Measurements from ENCODE around the gene SPRR2E.
"Not testable (repeated sequence)": the region's sequence is repeated elsewhere in the genome, so short reads cannot be mapped to it uniquely, and the experiment has no call there.

The SPRR2E gene

DNA sequence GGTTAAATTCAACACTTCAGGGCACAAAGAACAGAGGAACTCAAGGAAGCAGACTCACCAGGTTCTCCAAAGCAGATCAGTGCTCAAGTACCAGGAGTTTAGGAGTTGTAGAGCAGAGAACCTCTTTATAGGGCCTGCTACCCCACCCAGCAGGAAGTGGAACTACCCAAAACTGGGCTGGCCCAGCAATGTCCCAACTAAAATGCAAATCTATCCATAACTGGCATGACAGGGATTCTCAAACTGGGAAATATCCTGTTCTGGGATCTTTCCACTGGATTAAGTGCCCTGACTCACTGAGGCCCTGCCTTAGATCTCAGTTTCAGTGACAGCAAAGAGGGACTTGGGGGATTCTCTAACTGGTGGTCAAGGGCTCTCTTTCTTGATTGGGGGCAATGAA lies at the start of gene SPRR2E:
Gene SPRR2E (minus strand): TSS at position 101 of the 400 bp plus-strand sequence. CDS start 775 bp downstream, outside the sequence.
- H3K4me1 Mint-ChIP-seq, result no peaks in the 10 kb centered on the region
- peaks cover 17% of the 10 kb centered on the region for H3K27me3 Mint-ChIP-seq
- no peak within 1 kb of the TSS for H3K27ac Mint-ChIP-seq
- H3K4me3 Mint-ChIP-seq, result no peak within 1 kb of the TSS
- no peaks in the 10 kb centered on the region for H3K36me3 Mint-ChIP-seq
- H3K9me3 Mint-ChIP-seq, result no peaks in the 10 kb centered on the region

DNA sequence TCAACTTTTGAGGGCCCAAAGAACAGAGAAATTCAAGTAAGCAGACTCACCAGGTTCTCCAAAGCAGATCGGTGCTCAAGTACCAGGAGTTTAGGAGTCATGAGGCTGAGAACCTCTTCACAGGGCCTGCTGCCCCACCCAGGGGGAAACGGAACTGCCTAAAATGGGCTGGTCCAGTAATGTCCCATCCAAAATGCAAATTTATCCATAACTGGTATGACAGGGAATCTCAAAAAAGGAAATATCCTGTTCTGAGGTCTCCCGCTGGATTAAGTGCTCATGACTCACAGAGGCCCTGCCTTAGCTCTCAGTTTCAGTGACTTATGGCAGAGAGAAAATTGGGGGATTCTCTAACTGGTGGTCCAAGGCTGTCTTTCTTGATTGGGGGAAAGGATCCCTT lies 47.1 kb upstream of the SPRR2E start:
- Mint-ChIP-seq H3K4me1 (no peaks in the 10 kb centered on the region), H3K27me3 (peaks cover 20% of the 10 kb centered on the region), H3K36me3 (no peaks in the 10 kb centered on the region), H3K27ac (no peak overlapping the region), H3K4me3 (no peak overlapping the region), H3K9me3 (no peaks in the 10 kb centered on the region)

DNA sequence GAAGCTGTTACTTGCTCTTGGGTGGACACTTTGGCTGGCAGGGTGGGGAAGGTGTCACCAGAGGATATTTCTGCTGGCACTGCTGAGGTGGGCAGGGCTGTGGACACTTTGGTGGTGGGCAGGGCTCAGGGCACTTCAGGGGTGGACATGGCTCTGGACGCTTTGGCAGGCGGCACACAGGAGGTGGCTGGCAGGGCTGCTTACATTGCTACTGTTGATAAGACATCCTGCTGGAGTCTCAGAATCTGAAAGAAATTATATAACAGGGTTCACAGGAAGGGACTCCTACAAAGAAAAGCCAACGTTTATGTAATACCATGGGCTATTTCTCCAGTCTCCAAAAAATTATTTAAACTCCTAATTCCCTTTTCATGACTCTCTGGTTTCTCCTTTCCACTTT lies 46.2 kb upstream of the SPRR2E start:
- no peaks in the 10 kb centered on the region for H3K4me1 Mint-ChIP-seq
- no peaks in the 10 kb centered on the region for H3K36me3 Mint-ChIP-seq
- no peak overlapping the region for H3K4me3 Mint-ChIP-seq
- peaks cover 19% of the 10 kb centered on the region for H3K27me3 Mint-ChIP-seq
- no peaks in the 10 kb centered on the region for H3K9me3 Mint-ChIP-seq
- H3K27ac Mint-ChIP-seq, result no peak overlapping the region

DNA sequence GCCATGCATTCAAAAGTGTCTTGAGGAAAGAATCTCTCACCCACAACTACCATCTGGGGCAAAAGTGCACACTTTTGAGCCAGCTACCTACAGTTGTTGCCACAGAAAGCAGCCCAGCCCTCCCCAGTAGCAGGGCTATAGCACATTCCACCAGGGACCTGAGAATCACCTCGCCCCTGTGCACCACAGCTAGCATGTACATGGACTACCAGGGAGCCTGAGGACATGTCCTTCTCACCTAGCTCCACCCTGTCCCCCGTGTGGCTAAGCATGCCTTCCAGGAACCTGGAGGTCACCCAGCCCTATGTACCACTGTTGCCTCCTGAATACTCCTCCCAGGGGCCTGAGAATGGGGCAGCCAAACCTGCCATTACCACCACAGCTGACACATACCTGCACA lies 39.4 kb upstream of the SPRR2E start:
- H3K4me3 Mint-ChIP-seq, result no peak overlapping the region
- no peaks in the 10 kb centered on the region for H3K36me3 Mint-ChIP-seq
- no peaks in the 10 kb centered on the region for H3K9me3 Mint-ChIP-seq
- H3K27me3 Mint-ChIP-seq, result peaks cover 36% of the 10 kb centered on the region
- H3K27ac Mint-ChIP-seq, result no peak overlapping the region
- no peaks in the 10 kb centered on the region for H3K4me1 Mint-ChIP-seq

DNA sequence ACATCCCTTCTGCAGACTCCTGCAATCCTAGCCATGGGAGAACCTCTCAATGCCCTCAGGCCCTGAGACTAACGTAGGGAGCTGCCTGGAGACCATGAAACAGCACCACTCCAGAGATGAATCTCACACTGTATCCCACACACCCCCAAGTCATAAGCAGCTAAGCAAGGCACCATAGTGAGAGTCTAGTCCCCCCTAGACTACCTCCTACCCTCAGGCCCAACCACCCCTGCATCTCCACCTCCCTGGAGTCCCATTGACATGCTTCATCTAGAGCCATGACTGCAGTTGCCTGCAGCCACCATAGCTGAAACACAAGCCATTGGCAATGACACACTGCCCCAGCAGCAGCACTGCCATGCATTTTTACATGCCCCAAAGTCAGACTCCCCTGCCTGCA lies 38.9 kb upstream of the SPRR2E start:
- Mint-ChIP-seq H3K4me3 (no peak overlapping the region), H3K27ac (no peak overlapping the region), H3K36me3 (no peaks in the 10 kb centered on the region), H3K27me3 (peaks cover 36% of the 10 kb centered on the region), H3K9me3 (no peaks in the 10 kb centered on the region), H3K4me1 (no peaks in the 10 kb centered on the region)

DNA sequence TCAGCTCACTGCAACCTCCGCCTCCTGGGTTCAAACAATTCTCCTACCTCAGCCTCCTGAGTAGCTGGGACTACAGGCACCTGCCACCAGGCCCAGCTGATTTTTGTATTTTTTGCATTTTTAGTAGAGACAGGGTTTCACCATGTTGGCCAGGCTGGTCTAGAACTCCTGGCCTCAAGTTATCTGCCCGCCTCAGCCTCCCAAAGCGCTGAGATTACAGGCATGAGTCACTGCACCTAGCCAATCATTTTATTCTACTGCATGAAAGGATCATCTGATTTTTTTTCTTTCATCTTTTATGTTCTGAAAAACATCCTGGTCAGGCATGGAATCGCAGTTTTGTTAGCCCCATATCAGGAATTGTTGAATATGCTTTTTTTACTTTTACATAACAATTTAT lies 34.4 kb upstream of the SPRR2E start:
- H3K4me1 Mint-ChIP-seq, H3K4me3 Mint-ChIP-seq, H3K36me3 Mint-ChIP-seq, H3K27ac Mint-ChIP-seq: not testable (repeated sequence)
- Mint-ChIP-seq H3K27me3 (peaks cover 23% of the 10 kb centered on the region), H3K9me3 (peaks cover 15% of the 10 kb centered on the region)

DNA sequence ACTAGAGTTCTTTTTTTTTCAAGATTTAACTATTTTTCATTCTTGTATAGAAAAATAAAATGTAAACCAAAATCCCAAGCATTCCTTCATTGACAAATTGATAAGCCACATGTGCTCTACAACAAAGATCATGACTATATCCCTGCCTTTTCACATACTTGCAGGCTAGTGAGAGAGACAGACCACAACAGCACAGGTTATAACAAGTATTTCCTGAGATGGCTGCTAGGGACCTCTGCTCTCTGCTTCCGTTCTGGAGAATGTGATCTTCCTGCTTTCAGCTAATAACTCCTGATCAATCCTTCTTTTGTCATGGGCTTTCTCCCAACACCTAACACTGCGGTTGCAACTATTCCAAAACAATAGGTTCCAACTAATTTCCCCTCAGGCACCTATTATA lies 33.0 kb upstream of the SPRR2E start:
- H3K9me3 Mint-ChIP-seq, result peaks cover 15% of the 10 kb centered on the region
- H3K27me3 Mint-ChIP-seq, result peaks cover 22% of the 10 kb centered on the region
- no peak overlapping the region for H3K4me3 Mint-ChIP-seq
- peaks cover 4% of the 10 kb centered on the region for H3K36me3 Mint-ChIP-seq
- no peaks in the 10 kb centered on the region for H3K4me1 Mint-ChIP-seq
- H3K27ac Mint-ChIP-seq, result no peak overlapping the region

DNA sequence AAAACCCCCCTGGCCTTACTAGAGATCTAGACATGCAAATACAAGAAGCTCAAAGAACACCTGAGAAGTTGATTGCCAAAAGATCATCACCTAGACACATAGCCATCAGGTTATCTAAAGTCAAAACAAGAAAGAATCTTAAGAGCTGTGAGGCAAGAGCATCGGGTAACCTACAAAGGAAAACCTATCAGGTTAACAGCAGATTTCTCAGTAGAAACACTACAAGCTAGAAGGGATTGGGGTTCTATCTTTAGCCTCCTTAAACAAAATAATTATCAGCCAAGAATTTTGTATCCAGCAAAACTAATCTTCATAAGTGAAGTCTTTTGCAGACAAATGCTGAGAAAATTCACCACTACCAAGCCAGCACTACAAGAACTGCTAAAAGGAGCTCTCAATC lies 31.2 kb upstream of the SPRR2E start:
- Mint-ChIP-seq H3K36me3 (peaks cover 6% of the 10 kb centered on the region), H3K4me1 (no peaks in the 10 kb centered on the region), H3K27ac (no peak overlapping the region), H3K4me3 (no peak overlapping the region), H3K27me3 (peaks cover 18% of the 10 kb centered on the region), H3K9me3 (peaks cover 15% of the 10 kb centered on the region)

DNA sequence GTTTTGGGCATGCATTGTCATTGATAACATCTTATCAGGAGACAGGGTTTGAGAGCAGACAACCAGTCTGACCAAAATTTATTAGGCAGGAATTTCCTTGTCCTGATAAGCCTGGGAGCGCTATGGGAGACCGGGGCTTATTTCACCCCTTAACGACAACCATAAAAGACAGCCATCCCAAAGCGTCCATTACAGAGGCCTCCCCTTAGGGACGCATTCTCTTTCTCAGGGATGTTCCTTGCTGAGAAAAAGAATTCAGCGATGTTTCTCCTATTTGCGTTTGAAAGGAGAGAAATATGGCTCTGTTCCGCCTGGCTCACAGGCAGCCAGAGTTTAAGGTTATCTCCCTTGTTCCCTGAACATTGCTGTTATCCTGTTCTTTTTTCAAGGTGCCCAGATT lies 29.5 kb upstream of the SPRR2E start:
- Mint-ChIP-seq H3K27me3 (peaks cover 16% of the 10 kb centered on the region), H3K9me3 (peaks cover 15% of the 10 kb centered on the region)
- H3K4me3 Mint-ChIP-seq, H3K36me3 Mint-ChIP-seq, H3K4me1 Mint-ChIP-seq, H3K27ac Mint-ChIP-seq: not testable (repeated sequence)

DNA sequence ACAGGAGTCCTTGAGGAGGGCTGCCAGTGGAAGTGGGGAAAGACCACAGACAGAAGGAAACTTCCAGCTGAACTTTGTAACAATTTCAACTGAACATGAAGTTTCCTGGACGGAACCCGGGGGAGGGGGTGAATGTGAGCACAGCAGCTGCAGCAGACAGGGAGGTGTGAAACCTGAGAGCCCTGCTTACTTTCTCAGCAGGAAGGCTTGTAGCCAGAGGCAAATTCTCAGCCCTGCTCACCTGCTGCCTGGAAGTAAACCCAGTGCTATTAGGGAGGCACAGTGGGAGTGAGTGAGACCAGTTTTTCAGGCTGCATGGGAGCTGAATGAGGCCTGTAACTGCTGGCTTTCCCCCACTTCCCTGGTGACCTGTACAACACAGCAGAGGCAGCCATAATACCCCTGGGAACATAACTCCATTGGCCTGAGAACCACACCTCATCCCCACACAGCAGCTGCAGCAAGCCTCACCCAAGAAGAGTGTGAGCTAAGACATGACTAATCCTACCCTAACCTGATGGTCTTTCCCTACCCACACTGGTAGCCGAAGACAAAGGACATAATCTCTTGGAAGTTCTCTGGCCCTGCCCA lies 28.6 kb upstream of the SPRR2E start:
- H3K36me3 Mint-ChIP-seq, result peaks cover 6% of the 10 kb centered on the region
- H3K27ac Mint-ChIP-seq, result no peak overlapping the region
- H3K4me3 Mint-ChIP-seq, result no peak overlapping the region
- H3K4me1 Mint-ChIP-seq, result no peaks in the 10 kb centered on the region
- H3K9me3 Mint-ChIP-seq, result peaks cover 15% of the 10 kb centered on the region
- H3K27me3 Mint-ChIP-seq, result peaks cover 19% of the 10 kb centered on the region

DNA sequence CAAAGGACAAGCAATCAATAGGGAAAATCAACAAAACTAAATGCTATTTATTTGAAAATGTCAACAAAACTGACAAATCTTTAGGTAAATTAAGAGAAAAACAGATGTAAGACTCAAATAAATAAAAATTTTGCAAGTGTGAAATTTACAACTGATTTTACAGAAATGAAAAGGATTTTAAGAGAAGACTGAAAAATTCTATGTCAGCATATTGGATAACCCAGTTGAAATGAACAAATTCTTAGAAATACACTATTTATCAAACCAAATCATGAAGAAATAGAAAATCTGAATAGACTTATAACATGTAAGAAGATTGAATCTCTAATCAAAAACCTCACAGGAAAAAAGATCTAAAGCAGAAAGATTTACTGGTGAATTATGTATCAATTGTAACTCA lies 26.6 kb upstream of the SPRR2E start:
- H3K9me3 Mint-ChIP-seq, result peaks cover 14% of the 10 kb centered on the region
- H3K4me3 Mint-ChIP-seq, result no peak overlapping the region
- no peak overlapping the region for H3K27ac Mint-ChIP-seq
- peaks cover 27% of the 10 kb centered on the region for H3K27me3 Mint-ChIP-seq
- H3K4me1 Mint-ChIP-seq, result no peaks in the 10 kb centered on the region
- peaks cover 6% of the 10 kb centered on the region for H3K36me3 Mint-ChIP-seq

DNA sequence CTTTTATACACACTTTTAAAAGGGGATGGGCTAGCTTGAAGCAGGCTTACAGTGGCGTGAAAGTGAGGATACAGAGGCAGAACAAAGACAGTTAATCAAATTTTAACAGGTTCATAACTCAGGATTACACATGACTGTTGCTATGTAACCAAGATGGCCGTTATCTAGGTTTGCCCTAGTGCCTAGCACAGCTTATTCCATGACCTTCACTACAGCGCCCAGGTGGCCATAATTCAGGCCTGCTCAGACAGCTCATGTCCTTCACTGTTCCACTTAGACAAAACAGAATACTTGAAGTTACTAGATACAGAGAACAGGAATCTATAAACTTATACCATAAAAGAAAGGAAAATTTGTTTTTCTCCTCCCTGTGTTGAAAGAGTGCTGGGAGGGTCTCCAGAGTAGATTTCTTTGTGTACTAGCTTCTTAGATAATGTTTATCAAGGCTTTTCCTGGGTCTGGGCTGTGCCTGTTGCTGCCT lies 25.2 kb upstream of the SPRR2E start:
- H3K4me1 Mint-ChIP-seq, result no peaks in the 10 kb centered on the region
- no peak overlapping the region for H3K4me3 Mint-ChIP-seq
- no peak overlapping the region for H3K27ac Mint-ChIP-seq
- peaks cover 33% of the 10 kb centered on the region for H3K27me3 Mint-ChIP-seq
- H3K36me3 Mint-ChIP-seq, result peaks cover 2% of the 10 kb centered on the region
- H3K9me3 Mint-ChIP-seq, result no peaks in the 10 kb centered on the region

DNA sequence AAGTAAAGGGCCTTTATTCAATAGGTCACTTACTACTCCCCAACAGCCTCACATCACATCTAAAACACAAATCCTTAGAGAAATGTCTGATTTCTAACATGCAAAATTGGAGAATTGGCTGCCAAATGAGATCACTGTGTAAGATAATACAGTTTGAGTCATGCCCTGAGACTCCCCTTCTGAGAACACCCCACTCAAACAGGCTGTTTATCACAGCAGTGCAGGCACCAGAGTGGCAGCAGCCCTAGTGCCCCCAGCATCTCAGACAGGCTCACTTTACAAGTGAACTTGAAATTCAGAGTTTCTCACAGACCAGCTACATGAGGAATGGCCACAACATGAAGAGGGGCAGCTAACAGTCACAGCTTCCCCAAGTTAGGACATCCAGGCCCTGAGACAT lies 20.9 kb upstream of the SPRR2E start:
- peaks cover 32% of the 10 kb centered on the region for H3K27me3 Mint-ChIP-seq
- H3K4me3 Mint-ChIP-seq, H3K36me3 Mint-ChIP-seq, H3K27ac Mint-ChIP-seq, H3K4me1 Mint-ChIP-seq, H3K9me3 Mint-ChIP-seq: not testable (repeated sequence)

DNA sequence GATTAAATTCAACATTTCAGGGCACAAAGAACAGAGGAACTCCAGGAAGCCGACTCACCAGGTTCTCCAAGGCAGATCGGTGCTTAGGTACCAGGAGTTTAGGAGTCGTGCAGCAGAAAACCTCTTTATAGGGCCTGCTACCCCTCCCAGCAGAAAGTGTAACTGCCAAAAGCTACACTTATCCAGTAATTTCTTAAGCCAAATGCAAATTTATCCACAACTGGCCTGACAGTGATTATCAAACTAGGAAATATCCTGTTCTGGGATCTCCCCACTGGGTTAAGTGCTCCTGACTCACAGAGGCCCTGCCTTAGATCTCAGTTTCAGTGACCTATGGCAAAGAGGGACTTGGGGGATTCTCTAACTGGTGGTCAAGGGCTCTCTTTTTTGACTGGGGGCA lies 19.1 kb upstream of the SPRR2E start, which contains the start of gene SPRR2F:
Gene SPRR2F (minus strand): TSS at position 101 of the 400 bp plus-strand sequence. CDS start 783 bp downstream, outside the sequence.
- H3K36me3 Mint-ChIP-seq, result no peaks in the 10 kb centered on the region
- no peaks in the 10 kb centered on the region for H3K4me1 Mint-ChIP-seq
- no peak within 1 kb of the TSS for H3K4me3 Mint-ChIP-seq
- H3K9me3 Mint-ChIP-seq, result no peaks in the 10 kb centered on the region
- no peak within 1 kb of the TSS for H3K27ac Mint-ChIP-seq
- H3K27me3 Mint-ChIP-seq, result peaks cover 28% of the 10 kb centered on the region

DNA sequence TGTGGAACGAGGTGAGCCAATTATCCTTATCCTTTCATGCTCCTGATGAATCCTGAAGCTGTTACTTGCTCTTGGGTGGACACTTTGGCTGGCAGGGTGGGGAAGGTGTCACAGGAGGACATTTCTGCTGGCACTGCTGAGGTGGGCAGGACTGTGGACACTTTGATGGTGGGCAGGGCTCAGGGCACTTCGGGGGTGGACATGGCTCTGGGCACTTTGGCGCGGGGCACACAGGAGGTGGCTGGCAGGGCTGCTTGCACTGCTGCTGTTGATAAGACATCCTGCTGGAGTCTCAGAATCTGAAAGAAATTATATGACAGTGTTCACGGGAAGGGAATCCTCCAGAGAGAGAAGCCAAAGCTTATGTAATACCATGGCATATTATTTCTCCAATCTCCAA lies 18.1 kb upstream of the SPRR2E start:
- not testable (repeated sequence) for H3K4me3 Mint-ChIP-seq, H3K27ac Mint-ChIP-seq, H3K9me3 Mint-ChIP-seq, H3K36me3 Mint-ChIP-seq, H3K4me1 Mint-ChIP-seq
- H3K27me3 Mint-ChIP-seq, result peaks cover 20% of the 10 kb centered on the region

DNA sequence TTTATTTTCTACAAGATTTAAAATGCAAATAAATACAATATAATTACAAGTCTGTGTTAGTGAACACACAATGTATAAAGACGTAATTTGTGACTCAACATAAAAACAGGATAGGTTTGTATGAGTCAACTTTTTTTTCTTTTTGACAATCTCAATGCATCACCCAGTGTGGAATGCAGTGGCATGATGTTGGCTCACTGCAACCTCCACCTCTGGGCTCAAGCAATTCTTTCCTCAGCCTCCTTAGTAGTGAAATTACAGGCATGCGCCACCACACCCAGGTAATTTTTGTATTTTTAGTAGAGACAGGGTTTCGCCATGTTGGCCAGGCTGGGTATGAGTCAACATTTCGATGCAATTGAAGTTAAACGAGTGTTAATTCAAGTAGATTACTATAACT lies 5.9 kb upstream of the SPRR2E start:
- H3K27me3 Mint-ChIP-seq, result peaks cover 24% of the 10 kb centered on the region
- H3K27ac Mint-ChIP-seq, result no peak overlapping the region
- H3K4me1 Mint-ChIP-seq, result no peaks in the 10 kb centered on the region

DNA sequence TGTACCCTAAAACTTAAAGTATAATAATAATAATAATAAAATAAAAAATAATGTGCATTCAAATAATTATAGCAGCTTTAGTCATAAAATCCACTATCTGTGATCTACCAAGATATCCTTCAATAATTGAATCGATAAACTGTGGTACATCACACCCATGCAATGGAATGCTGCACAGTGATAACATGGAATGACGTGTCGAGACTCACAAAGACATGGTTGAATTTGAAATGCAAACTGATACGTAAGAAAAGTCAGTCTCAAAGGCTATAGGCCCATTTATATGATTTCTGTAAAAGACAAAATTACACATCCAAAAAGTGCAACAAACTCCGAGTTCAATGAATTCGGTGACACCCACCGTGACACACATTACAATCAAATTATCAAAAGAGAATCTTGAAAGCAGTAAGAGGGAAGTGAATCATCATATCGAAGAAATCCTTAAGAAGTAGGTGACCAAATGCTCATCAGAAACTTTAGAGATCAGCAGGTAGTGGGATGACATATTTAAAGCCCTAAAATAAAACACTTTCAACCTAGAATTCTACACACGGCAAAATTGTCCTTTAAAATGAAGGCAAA lies 5.2 kb upstream of the SPRR2E start:
- Mint-ChIP-seq H3K27me3 (peaks cover 26% of the 10 kb centered on the region), H3K27ac (no peak overlapping the region), H3K4me1 (no peaks in the 10 kb centered on the region), H3K9me3 (no peaks in the 10 kb centered on the region), H3K4me3 (no peak overlapping the region), H3K36me3 (no peaks in the 10 kb centered on the region)

More for the DNA sequence above, 5.9 kb upstream of the SPRR2E start:
- Mint-ChIP-seq H3K36me3 (no peaks in the 10 kb centered on the region), H3K4me3 (no peak overlapping the region), H3K9me3 (no peaks in the 10 kb centered on the region)
